K562 (cell line): ENCODE data around the gene VIT.

Source experiments
- CSDE1 ChIP-seq, 2 experiments: fragments of 450-650 bp; IDR thresholded peaks; 2 replicates each; pipeline ENCODE4 v1.6.1; 2016; ENCODE audit warnings: mild to moderate bottlenecking in 1 of 2
- ZNF274 ChIP-seq: IDR thresholded peaks from 2 replicates; pipeline ENCODE4 v1.6.1; 2011; ENCODE audit warnings: low read depth, mild to moderate bottlenecking, low read length, moderate library complexity, borderline replicate concordance
- ZNF282 ChIP-seq: sonication (generic); formaldehyde crosslinking; IDR thresholded peaks from 2 replicates; pipeline ENCODE4 v1.8.1; 2023; ENCODE audit warnings: missing genetic modification reagents
- TF ChIP-seq, protein P1 (sequence below): sonication (generic); formaldehyde crosslinking; IDR thresholded peaks from 2 replicates; pipeline ENCODE4 v1.9.0; 2022; ENCODE audit warnings: mild to moderate bottlenecking, missing genetic modification reagents
- TF ChIP-seq, protein P2 (sequence below), 3 experiments: IDR thresholded peaks in 2 of 3; conservative IDR thresholded peaks in 1 of 3; 2 replicates each; pipeline ENCODE4 v1.5.1; 2011 to 2012; ENCODE audit warnings: low read length in 3 of 3, mild to moderate bottlenecking in 3 of 3, control low read depth in 2 of 3, improper control_type of control experiment in 1 of 3, inconsistent platforms in 1 of 3, low read depth in 1 of 3, mixed read lengths in 1 of 3, moderate library complexity in 1 of 3; ENCODE audit not compliant: insufficient read depth in 2 of 3
- TF ChIP-seq, protein P3 (sequence below): fragments of 250-450 bp; sonication (Bioruptor Pico); IDR thresholded peaks from 2 replicates; pipeline ENCODE4 v1.8.0; 2021; ENCODE audit warnings: moderate library complexity, mild to moderate bottlenecking, inconsistent platforms
- TF ChIP-seq, protein P4 (sequence below): fragments of 250-450 bp; sonication (Bioruptor Pico); IDR thresholded peaks from 2 replicates; pipeline ENCODE4 v1.8.0; 2022; ENCODE audit warnings: moderate library complexity, mild to moderate bottlenecking, inconsistent platforms

DNA sequence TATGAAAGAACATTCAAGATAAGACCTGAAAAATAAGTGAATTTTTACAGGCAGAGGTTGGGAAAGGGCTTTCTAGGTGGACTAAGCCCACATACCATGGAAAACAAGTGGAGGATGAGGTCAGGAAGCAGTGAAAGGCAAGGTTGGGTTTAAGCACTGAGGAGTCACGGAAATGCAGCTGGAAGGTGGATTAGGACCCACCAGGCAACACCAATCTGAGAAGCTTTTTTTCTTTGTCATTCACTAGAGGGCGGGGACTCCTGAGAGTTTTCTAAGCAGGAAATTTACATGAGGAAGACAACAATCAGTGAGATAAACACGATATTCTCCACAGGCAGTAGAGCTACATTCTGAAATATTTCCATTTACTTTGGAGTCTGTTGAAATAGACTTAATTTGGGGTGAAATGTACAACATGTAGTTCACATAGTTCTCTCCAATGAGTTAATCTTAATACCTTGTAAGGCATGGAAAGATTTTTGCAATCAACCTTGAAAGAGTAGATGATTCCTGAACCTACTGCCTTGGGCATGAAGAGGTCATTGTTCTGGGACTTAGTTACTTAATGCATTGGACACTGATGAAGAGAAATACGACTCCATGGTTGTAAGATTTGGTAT is 40.7 kb downstream of the VIT start:
- TF ChIP-seq, protein P1, sequence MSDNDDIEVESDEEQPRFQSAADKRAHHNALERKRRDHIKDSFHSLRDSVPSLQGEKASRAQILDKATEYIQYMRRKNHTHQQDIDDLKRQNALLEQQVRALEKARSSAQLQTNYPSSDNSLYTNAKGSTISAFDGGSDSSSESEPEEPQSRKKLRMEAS, result no peak
- TF ChIP-seq, protein P2, sequence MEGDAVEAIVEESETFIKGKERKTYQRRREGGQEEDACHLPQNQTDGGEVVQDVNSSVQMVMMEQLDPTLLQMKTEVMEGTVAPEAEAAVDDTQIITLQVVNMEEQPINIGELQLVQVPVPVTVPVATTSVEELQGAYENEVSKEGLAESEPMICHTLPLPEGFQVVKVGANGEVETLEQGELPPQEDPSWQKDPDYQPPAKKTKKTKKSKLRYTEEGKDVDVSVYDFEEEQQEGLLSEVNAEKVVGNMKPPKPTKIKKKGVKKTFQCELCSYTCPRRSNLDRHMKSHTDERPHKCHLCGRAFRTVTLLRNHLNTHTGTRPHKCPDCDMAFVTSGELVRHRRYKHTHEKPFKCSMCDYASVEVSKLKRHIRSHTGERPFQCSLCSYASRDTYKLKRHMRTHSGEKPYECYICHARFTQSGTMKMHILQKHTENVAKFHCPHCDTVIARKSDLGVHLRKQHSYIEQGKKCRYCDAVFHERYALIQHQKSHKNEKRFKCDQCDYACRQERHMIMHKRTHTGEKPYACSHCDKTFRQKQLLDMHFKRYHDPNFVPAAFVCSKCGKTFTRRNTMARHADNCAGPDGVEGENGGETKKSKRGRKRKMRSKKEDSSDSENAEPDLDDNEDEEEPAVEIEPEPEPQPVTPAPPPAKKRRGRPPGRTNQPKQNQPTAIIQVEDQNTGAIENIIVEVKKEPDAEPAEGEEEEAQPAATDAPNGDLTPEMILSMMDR (IDR thresholded peaks at IDR 0.05 in 2 of 3, conservative IDR thresholded peaks at IDR 0.05 in 1 of 3; ENCODE audit: insufficient read depth in 2 of 3, low read depth in 1 of 3, low read length in 3 of 3), result no peak
- TF ChIP-seq, protein P3, sequence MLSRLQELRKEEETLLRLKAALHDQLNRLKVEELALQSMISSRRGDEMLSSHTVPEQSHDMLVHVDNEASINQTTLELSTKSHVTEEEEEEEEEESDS (CRISPR knock-in tag), result no peak
- TF ChIP-seq ZNF282 (CRISPR knock-in tag) (no peak), CSDE1 (IDR thresholded peaks at IDR 0.05) (no peak), ZNF274 (no peak)
- TF ChIP-seq, protein P4, sequence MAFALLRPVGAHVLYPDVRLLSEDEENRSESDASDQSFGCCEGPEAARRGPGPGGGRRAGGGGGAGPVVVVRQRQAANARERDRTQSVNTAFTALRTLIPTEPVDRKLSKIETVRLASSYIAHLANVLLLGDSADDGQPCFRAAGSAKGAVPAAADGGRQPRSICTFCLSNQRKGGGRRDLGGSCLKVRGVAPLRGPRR (CRISPR knock-in tag), result no peak
